ENCODE data around the gene GPRIN1.
"Not testable (repeated sequence)": the region's sequence is repeated elsewhere in the genome, so short reads cannot be mapped to it uniquely, and the experiment has no call there.

The GPRIN1 gene

DNA sequence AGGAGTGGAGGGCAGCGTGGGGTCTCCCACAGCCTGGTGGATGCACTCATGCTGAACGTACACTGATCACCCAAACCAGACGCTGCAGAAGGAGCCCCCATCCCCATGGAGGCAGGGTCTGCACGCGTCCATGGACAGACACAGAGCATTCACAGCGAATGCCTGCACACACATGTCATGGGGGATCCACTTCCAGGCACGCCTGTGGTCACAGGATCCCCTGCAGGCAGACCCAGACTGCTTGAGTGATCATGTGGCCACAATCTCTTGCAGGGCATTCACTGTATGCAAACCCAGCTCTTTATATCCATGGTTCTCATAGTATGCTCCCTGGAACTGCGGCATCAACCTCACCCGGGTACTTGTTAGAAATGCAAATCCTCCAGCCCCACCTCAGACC lies 15.0 kb upstream of the GPRIN1 start:
- DNase-seq (ENCODE audit: low spot score) = no peak

DNA sequence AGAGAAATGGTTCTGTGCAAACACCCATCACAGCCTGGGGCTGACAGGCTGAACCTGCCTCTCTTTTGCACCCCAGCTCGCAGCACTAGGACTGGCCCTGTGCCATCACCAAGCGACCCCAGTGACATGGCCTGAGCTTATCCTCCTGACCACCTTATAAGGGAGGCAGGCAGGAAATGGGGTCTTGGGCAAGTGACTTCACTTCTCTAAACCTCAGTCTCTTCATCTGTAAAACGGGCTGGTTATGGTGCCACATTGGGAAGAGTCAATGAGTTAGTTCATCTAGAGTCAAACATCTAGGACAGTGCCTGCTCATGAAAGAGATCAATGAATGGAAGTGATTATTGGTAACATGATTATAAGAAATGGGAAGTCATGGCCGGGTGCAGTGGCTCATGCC lies 14.2 kb upstream of the GPRIN1 start:
- no peak for DNase-seq (ENCODE audit: low spot score)

DNA sequence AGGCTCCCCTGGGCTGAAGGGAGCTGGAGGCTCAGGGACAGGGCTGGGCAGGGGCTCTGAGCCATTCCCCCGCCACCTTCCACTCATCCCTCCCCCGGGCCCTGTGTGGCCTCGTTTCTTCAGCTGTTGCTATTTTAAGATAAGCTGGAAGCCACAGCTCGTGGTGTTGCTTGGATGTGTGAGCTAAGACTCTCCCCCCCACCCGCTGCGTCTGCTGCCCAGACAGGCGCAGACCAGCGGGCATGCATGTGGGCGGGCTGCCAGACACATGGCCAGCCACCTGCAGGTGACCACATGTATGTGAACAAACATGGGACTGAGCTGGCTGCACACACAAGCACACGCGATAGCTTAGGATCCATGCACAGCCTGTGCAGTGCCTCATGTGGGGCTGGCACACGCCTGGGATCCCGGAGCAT lies 11.7 kb upstream of the GPRIN1 start:
- peak; percentile 63 for DNase-seq (ENCODE audit: low spot score)

DNA sequence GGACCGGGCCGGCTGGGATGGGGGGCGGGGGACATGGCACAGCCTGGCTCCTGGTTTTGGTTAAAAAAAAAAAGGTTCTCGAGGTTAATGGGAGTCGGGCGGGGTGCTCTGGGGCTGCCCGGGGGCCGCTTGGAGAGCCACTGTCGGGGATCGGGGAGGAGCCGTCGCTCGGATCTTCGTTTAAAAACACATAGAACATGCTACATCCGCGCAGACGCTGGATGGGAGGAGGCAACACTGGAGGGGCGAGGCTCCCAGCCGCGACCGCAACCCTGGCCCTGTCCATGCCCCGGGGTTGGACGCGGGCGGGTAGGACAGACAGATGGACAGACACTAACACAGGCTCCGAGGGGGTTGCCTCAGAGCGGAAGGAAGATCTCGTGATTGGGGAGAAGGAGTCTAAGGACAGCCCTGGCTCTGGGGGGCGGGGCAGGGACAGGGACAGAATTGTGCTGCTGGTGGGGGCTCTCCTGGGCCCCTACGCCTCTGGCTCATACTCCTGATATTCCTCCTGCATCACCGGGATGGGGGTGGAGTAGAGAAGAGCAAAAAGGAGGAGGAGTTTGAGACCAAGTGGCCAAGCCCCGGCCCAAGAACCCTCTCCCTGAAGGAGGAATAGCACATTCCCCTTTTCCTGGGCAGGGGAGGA lies 10.5 kb upstream of the GPRIN1 start:
- no peak for DNase-seq (ENCODE audit: low spot score)

DNA sequence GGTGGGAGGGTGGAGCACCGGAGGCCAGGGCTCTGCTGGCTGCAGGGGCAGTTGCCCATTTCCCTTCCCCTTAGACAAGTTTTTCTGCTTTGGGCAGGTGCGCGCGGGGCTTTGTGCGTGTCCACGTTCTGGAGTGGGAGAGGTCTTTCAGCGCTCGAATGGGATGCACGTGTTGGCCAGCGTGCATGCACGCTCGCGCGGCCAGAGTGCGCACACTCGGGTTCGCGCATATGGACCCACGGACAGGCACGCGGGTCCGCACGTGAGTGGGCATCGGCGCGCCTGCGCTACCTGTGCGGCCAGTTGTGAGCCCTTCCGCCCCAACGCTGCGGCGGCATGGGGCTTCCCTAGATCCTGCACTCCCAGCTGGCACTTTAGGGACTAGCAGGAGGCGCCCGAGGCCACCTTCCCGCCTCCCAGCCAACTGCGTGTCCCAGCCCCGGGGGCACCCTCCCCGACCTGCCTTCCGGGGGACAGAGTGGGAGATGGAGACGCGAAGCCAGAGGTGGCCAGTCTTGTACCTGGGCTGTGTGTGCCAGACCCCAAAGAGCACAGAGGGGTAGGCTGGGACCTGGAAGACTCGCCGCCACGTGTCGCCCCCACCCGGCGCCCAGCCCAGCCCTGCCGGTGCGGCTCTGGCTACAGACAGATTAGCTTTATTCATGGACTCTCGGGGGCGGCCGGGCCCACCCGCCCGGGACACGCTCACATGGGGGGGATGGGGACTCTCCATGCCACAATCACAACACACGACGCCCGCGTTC lies 9.8 kb upstream of the GPRIN1 start:
- no peak for DNase-seq (ENCODE audit: low spot score)

DNA sequence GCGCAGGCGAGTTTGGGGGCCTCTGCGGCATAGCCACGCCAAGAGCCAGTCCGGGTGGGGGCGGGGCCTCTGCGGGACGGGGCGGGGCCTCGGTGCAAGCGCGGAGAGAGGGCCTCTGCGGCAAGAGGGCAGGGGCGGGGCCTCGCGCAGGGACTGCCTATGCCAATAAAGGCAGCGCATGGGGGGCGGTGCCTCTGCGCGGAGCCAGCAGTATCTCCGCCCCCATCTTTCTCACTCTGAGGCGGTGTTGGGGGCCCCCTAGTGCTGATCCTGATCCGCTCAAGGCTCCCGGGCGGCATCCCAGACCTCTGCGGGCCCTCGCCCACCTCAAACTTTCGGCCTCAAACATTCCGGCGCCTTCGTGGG lies 9.2 kb upstream of the GPRIN1 start:
- peak; percentile 93 for DNase-seq (ENCODE audit: low spot score)

DNA sequence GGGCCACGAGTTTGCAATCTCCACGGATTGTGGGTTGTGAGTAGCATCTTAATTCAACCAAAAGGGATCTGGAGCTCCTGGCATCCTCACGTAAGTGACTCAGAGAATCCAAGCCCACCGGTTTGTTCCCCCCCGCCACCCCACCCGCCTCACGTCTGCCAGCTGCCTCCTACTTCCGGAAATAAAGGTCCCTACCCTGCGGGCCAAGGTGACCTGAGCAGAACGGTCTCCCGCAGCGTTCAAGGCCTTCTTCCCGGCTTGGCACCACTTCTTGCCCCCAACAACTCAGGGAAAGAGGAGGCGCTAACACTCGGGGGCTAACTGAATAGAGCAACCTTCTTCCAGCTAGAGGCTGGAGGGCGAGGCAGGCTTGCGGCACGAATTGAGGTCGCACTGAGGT lies 8.8 kb upstream of the GPRIN1 start:
- DNase-seq (ENCODE audit: low spot score) = no peak

DNA sequence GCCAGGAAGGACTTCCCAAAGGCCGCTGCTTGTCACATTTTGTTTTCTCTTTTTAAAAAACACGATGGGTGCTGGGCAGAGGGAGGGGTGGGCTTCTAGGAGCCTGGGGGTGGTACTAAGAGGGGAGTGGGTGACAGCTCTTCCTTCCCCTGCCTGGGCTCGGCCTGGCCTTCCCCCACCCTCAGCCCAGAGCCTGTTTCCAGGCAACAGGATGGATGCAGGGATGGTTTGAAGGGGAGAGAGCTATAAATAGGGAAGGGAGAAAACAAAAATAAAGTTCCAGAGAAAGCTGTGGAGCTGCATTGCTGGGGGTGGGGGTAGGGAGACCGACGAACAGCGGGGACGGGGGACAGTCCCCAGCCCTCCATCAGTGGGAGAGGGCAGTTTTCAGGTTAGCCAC lies 6.6 kb upstream of the GPRIN1 start:
- DNase-seq (ENCODE audit: low spot score) = no peak

DNA sequence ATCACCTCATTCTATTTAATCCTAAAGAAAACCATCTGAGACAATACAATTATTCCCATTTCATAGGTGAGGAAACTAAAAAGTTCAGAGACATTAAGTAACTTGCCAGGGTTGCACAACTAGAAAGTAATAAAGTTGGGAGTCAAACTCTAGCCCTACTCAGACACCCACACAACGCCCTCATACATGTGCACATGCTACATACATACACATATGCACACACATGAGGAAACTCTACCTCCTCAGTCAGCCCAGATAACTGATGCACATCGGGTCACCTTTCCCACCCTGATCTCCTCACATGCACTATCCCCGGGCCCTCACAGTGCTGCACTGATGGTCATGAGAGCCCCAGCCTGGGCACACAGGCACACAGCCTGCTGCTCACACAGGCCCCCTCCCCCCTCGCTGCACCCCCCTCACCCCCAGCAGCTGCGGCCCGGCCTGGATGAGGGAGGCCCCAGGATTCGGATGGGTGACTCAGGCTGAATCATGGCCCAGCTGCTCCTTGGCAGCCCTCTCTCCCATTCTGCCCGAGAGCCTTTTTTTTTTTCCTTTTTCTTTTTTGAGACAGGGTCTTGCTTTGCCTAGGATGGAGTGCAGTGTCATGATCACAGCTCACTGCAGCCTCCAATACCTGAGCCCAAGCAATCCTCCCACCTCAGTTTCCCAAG lies 5.0 kb upstream of the GPRIN1 start:
- peak; percentile 89 for DNase-seq (ENCODE audit: low spot score)

DNA sequence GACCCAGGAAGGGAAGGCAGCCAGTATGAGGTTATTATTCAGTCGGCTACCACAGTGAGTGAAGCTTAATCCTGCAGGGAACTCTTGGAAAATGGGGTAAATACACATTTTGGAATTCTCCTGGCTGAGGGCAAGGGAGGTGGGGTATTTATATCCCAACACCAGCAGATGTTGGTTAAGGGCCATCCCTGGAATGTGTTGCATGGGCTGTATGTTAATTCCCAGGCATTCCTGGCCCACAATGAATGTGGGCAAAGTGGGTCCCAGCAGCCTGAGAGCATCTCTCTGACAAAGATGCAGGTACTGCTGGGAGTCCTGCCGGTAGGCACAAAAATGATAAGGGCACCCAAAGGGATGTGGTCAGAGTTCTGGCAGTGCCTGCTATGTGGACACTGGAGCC lies 2.9 kb upstream of the GPRIN1 start:
- no peak for DNase-seq (ENCODE audit: low spot score)

DNA sequence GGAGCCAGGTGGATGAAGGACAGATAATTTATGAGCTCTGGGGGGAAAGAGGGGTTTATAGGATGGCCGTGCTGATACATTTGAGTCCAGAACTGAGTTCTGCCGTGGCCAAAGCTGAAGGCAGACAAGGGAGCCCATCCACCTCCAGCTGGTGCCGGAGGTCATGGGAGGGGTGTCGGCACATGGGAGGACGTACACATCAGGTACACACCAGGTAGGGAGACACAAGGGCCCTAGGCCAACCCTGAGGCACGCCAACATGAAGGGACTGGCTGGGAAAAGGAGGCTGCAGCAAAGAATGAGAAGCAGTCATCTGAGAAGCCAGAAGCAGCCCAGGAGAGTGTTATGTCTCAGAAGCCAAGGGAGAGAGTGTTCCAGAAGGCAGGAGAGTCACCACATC lies 2.1 kb upstream of the GPRIN1 start:
- no peak for DNase-seq (ENCODE audit: low spot score)

DNA sequence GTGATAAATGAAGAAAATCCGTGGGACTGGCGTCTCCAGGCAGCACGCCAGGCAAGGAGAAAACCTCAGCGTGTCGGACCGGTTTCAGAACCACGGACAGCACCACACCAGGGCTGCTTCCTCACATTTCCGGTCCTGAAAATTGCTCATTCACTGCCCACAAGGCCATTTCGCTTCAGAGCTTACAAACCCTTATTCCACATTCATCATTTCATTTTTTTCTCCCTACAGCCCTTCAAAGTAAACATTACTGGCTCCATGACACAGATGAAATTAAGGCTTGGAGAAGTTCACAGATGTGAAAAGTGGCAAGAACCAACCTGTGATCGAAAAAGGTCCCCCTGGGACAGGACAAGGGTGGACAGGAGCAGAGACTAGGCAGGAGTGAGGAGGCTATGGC lies 1.5 kb upstream of the GPRIN1 start:
- DNase-seq (ENCODE audit: low spot score) = peak; percentile 86

DNA sequence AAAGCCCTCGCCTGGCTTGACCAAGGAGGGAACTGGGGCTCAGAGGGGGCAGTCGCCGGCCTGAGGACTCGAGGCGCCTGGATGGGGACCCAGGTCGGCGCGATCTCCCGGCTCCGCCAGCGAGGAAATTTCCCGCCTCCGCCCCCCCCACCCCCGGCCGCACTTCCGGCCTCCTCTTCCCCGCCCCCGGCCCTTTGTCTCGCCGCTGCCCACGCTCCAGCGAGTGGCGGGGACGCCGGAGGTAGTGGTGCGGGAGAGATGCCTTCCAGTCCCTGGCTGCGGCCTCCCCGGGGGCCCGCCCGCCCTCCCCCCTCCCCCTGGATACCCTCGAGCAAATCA lies 448 bp upstream of the GPRIN1 start:
- DNase-seq (ENCODE audit: low spot score) = no peak

DNA sequence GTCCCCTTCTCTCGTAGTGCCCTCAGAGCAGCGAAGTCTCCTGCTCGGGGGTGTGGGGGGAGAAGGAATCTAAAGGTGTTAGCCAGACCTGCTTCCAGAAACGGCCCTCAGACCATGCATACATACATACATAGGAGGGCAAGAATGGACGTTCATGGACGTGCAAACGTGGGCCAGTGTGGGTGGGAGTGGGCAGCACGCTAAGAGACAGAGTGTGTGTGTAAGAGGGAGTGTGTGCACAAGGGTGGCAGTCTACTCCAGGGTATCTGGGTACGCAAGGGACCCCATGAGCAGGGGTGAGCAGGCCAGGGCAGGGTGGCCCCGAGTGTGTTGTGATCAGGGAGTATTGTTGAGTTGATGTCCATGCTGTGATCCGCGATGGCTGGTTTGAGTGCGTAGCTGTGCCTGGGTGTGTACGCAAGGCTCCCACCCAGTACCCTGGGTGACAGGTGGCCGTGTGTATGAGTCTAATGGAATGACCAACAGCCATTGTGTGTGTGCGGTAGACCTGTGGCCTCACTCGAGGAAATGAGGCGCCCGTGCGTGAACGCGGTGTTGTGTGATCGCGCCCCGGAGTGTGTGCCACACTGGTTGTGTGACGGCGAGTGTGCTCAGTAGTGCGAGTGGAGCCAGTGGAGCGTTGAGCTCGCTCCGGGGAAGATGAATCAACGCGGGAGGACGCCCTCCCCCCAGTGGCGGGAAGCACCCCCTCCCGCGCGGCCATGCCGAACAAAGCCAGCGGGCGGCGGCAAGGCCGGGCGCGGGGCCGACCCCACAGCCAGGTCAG lies 826 bp downstream of the GPRIN1 start:
- no peak for DNase-seq (ENCODE audit: low spot score)

DNA sequence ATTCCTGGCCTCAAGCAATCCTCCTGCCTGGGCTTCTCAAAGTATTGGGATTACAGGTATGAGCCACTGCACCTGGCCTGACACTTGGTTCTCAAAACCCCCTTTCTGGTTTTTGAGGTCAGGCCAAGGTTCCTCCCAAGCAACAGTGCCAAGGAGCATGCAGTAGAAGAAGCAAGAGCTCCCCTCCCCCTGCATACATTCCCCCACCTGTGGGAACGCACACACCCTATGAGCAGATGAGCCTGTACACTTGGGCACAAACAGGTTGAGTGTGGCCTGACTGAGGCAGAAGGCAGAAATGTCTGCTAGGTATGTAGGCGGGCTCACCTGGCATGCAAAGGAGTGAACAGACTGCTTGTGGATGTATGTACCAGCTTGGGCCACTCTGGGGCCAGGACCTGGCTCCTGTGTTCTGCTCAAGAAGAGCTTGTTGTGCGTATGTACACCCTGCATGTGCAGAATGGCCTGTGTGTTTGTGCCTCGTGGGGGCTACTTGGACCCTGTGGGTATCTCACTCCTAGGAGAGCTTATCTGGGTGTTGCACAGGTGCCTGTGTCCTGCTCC lies 1.7 kb downstream of the GPRIN1 start:
- DNase-seq (ENCODE audit: low spot score) = no peak

DNA sequence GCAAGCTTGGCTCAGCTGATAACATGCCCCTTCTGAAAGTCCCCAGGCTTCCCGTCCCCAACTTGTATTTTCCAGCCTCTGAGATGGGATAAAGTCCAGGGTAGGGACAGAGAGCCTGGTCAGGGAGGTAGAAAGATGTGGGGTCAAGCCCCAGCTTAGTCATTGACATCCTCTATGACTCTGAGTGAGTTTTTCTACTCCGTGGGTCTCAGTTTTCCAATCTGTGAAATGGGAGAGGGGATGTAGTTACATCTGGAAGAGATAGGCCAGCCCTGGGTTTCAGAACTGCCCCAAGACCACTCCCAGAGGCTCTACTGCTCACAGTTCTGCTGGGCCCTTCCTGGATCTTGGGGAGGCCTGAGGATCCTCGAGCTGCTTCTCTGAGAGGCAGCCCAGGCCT lies 3.1 kb downstream of the GPRIN1 start:
- no peak for DNase-seq (ENCODE audit: low spot score)

DNA sequence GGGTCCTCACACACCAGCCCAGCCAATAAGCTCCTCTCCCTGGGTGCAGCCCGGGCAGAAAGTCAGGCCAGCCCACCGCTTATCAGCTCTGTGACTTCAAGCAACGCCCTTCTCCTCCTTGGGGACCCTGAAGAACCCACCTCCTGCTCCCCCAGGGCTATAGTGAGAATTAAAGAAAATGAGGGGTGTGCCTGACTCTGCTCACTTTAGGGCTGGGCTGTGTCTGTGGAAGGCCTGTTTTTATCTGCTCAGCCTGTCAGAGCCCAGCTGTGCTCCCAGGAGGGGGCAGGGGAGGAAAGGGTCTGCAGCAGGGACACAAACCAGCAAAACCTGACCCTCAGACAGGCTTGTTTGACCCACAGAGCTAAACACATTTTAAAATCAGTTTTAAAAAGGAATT lies 3.9 kb downstream of the GPRIN1 start:
- no peak for DNase-seq (ENCODE audit: low spot score)

DNA sequence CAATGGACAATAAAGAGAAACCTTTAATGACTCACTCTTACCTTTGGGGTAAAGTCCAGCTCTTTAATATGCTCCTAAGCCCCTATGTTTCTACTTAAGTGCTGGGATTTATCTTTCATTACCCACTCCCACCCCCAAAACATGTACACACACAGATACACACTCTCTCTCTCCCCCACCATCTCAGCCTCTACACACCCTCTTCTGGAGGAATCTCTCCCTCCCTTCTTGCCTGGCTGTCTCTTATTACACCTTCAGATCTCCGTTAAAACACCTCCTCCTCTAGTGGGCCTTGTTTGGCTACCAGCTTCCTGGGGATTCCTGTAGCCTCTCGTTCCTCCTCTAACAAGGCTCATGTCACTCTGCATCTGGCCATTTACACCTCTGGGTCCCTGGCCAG lies 6.9 kb downstream of the GPRIN1 start:
- no peak for DNase-seq (ENCODE audit: low spot score)

DNA sequence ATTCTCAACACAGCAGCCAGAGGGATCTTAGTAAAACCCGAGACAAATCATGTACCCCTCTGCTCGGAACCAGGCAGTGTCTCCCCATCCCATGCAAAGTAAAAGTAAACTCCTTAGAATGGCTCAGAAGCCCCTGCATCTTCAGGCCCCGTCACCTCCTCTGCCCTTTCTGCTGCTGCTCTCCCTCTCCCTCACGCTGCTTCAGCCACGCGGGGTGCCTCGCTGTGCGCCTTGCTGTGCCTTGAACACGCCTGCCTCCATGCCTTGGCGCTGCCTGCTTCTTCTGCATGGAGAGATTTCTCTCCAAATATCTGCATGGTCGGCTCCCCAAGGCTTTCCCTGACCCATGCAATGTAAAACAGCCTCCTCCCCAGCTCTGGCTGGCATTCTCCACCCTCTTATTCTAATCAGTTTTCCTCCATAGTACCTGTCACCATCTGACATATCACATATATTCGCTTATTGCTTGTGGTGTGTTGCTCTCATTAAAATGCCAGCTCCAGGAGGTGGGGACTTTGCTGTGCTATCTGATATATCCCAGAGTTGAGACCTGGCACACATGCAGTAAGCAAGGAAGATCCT lies 8.0 kb downstream of the GPRIN1 start:
- DNase-seq (ENCODE audit: low spot score) = no peak

DNA sequence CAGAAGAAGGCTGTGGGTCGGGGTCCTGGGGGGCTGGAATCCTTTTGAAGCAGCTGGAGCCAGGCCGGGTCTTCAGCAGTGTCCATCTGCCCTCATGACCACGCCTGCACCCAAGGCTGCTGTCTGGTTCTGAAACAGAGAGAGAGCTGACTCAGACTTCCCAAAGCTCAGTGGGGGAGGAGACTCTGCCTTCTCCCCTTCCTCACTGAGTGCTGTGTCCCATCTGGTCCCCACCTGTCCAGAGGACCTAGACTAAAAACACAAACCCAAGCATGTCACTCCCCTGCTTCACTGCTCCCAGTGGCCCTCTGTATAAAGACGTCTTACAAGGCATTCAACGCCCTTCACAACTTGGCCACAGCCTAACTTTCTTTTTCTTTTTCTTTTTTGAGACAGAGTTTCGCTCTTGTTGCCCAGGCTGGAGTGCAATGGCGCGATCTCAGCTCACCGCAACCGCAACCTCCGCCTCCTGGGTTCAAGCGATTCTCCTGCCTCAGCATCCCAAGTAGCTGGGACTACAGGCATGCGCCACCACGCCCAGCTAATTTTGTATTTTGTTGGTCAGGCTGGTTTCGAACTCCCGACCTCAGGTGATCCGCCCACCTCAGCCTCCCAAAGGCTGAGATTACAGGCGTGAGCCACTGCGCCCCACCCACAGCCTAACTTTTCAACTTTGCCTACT lies 10.1 kb downstream of the GPRIN1 start:
- DNase-seq (ENCODE audit: low spot score) = not testable (repeated sequence)
